NCI-H345 treated with DMSO at 0.1 percent for 48 hours (cell line): ENCODE results near the gene CFAP221.

ENCODE experiments used
- DNase-seq: peaks from one replicate; lab custom pipeline; 2025; ENCODE audit not compliant: unreplicated experiment; lab: John Stamatoyannopoulos, UW

The CFAP221 gene

GRCh38 chr2:119544075-119544938 is at the start of gene CFAP221:
Gene CFAP221, plus strand, starts transcription at chr2:119544449. Its CDS starts 1,683 bp downstream, at chr2:119546132.
- DNase-seq: peak; percentile 65

GRCh38 chr2:119495948-119496347 is 48.3 kb upstream of the CFAP221 start:
- no peak for DNase-seq

- DNase-seq: no peak
Observed at GRCh38 chr2:119496682-119497081, 47.6 kb upstream of the CFAP221 start.

- DNase-seq: no peak
Observed at GRCh38 chr2:119508756-119509155, 35.5 kb upstream of the CFAP221 start.

- DNase-seq: no peak
Observed at GRCh38 chr2:119511989-119512388, 32.3 kb upstream of the CFAP221 start.

GRCh38 chr2:119512946-119513345 is 31.3 kb upstream of the CFAP221 start:
- no peak for DNase-seq

- DNase-seq: no peak
Observed at GRCh38 chr2:119513832-119514231, 30.4 kb upstream of the CFAP221 start.

- DNase-seq: no peak
Observed at GRCh38 chr2:119516121-119516520, 28.1 kb upstream of the CFAP221 start.

- DNase-seq: no peak
Observed at GRCh38 chr2:119517433-119517832, 26.8 kb upstream of the CFAP221 start.

- no peak for DNase-seq
Observed at GRCh38 chr2:119518401-119519056, 25.7 kb upstream of the CFAP221 start.

GRCh38 chr2:119519057-119519408 is 25.2 kb upstream of the CFAP221 start:
- DNase-seq: no peak

GRCh38 chr2:119520696-119521432 is 23.4 kb upstream of the CFAP221 start:
- peak; percentile 33 for DNase-seq

- DNase-seq: no peak
Observed at GRCh38 chr2:119521433-119522050, 22.7 kb upstream of the CFAP221 start.

GRCh38 chr2:119522671-119523070 is 21.6 kb upstream of the CFAP221 start:
- no peak for DNase-seq

GRCh38 chr2:119523383-119523951 is 20.8 kb upstream of the CFAP221 start:
- no peak for DNase-seq

GRCh38 chr2:119523952-119524694 is 20.1 kb upstream of the CFAP221 start, which contains the start of gene SCTR:
Gene SCTR, minus strand, starts transcription at chr2:119524483. Its CDS starts 257 bp downstream, at chr2:119524226.
- DNase-seq: peak; percentile 20

- DNase-seq: no peak
Observed at GRCh38 chr2:119525614-119526013, 18.6 kb upstream of the CFAP221 start.

- no peak for DNase-seq
Observed at GRCh38 chr2:119527999-119528398, 16.2 kb upstream of the CFAP221 start.

- no peak for DNase-seq
Observed at GRCh38 chr2:119531292-119531691, 13.0 kb upstream of the CFAP221 start.

GRCh38 chr2:119533560-119533959 is 10.7 kb upstream of the CFAP221 start:
- DNase-seq: no peak
